ENCODE data around the gene ASB11.

DNA sequence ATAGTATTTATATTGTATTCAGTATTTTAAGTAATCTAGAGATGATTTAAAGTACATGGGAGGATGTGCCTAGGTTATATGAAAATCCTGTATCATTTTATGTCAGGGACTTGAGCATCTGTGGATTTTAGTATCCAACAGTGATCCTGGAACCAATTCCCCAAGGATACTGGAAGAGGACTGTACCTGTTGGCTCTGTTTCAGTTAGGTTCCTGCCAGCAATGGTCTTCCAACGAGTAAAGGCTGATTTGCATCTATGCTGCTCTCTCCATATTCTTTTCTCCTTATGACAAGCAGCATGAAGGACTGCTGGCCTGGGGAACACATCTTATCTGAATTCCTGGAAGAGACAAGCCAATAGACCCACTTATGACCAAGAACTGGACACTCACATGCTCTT lies 80.4 kb downstream of the ASB11 start:
- TF ChIP-seq, protein P1, sequence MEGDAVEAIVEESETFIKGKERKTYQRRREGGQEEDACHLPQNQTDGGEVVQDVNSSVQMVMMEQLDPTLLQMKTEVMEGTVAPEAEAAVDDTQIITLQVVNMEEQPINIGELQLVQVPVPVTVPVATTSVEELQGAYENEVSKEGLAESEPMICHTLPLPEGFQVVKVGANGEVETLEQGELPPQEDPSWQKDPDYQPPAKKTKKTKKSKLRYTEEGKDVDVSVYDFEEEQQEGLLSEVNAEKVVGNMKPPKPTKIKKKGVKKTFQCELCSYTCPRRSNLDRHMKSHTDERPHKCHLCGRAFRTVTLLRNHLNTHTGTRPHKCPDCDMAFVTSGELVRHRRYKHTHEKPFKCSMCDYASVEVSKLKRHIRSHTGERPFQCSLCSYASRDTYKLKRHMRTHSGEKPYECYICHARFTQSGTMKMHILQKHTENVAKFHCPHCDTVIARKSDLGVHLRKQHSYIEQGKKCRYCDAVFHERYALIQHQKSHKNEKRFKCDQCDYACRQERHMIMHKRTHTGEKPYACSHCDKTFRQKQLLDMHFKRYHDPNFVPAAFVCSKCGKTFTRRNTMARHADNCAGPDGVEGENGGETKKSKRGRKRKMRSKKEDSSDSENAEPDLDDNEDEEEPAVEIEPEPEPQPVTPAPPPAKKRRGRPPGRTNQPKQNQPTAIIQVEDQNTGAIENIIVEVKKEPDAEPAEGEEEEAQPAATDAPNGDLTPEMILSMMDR (IDR thresholded peaks at IDR 0.05): no peak
- TF ChIP-seq EZH2 (IDR thresholded peaks at IDR 0.05): no peak
